C1 segment of cervical spinal cord (tissue), 14 donors: Measurements from ENCODE around the gene ZNF627.
"Not testable (repeated sequence)": the region's sequence is repeated elsewhere in the genome, so short reads cannot be mapped to it uniquely, and the experiment has no call there.

Source experiments
- DNase-seq, 14 donors: peaks; one replicate each; lab custom pipeline; 2025; lab: John Stamatoyannopoulos, UW

Gene ZNF627

GRCh38 chr19:11624069-11624463, 26.8 kb downstream of the ZNF627 start:
- no peak for DNase-seq

GRCh38 chr19:11626252-11626651, 29.0 kb downstream of the ZNF627 start:
- DNase-seq: peak in 3 of 14 donors; percentile 0 to 5 (median 0)

GRCh38 chr19:11633223-11633622, 35.9 kb downstream of the ZNF627 start:
- DNase-seq: no peak

GRCh38 chr19:11634018-11634662, 36.9 kb downstream of the ZNF627 start:
- not testable (repeated sequence) for DNase-seq

GRCh38 chr19:11639245-11639601, 41.9 kb downstream of the ZNF627 start:
- no peak for DNase-seq

DNA sequence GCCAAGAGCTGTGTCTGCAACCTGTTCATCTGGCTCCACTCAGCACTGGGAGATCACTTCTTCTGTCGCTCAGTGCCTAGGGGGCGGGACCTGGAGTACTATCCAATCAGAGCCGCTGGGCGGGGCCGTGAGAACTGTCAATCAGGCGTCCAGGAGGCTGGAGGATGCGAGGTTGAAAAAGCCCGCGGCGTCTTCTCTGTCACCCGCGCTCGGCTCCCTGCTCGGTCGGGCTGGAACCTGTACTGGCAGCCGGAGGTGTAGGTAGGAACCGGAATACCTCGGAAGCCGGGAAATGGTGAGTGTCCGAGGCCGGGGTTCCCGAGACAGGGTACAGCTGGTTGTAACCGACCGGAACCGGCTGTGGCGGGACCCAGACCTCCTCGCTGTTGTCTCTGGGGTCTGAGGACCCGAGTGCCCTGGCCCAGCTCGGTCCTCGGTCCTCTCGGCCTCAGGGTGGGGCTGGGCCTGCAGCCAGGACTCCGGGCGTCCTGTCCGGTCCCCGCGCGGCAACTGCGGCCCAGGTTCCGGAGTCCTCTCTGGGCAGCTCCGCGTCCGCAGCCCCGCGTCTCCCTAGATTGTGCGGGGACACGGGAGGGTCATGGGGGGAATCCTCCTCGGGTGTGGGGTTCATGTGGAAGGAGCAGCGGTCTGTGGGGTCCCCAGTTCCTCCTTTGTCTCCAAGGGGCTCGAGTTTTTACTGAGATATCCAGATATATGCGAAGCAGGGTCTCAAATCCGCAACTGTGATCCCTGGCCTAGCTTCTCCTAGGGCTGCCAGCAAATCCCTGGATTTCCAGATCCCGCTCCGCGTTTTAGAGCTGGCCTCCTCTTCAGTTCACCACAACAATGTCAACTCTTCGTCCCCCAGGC, 42.6 kb downstream of the ZNF627 start:
- peak; percentile 33 to 98 (median 79) for DNase-seq

- DNase-seq: no peak
These were observed 44.0 kb downstream of the ZNF627 start for GRCh38 chr19:11641244-11641643.

DNA sequence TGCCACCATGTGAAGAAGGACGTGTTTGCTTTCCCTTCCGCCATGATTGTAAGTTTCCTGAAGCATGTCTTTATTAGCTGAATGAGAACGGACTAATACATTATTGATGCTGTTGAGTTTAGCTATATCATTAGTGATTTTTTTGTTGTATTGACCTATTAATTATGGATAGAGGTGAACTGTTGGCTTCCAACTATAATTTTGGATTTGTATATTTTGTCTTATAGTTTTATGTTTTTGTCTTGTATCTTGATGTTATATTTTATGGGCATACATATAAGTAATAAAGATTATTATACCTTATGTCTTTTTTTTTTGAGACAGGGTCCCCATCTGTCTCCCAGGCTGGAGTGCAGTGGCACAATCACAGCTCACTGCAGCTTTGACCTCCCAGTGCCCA, 45.6 kb downstream of the ZNF627 start:
- DNase-seq: no peak

- no peak for DNase-seq
These were observed 52.7 kb downstream of the ZNF627 start for GRCh38 chr19:11649941-11650340.

DNA sequence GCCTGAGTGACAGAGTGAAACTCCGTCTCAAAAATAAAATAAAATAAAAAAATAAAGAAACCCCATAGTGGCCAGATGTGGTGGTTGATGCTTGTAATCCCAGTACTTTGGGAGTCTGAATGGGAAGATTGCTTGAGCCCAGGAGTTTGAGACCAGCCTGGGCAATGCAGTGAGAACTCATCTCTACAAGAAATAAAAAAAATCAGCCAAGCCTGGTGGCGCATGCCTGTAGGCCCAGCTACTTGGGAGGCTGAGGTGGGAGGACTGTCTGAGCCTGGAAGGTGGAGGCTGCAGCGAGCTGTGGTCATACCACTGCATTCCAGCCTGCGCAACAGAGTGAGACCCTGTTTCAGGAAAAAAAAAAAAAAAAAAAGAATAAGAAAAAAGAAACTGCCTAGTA, 53.8 kb downstream of the ZNF627 start:
- no peak for DNase-seq

GRCh38 chr19:11652056-11652455, 54.8 kb downstream of the ZNF627 start:
- DNase-seq: no peak

DNA sequence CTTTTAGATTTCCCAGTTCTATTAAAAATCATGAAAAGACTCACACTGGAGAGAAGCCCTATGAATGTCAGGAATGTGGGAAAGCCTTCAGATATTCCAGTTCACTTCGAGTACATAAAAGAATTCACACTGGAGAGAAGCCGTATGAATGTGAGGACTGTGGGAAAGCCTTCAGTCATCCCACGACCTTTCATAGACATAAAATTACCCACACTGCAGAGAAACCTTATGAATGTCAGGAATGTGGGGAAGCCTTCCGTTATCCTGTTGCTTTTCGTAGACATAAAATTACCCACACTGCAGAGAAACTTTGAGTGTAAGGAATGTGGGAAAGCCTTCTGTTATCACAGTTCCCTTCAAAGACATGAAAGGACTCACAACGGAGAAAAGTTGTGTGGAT, 55.2 kb downstream of the ZNF627 start:
- no peak for DNase-seq

GRCh38 chr19:11656535-11656934, 59.3 kb downstream of the ZNF627 start:
- DNase-seq: no peak

- DNase-seq: no peak
These were observed 60.0 kb downstream of the ZNF627 start for GRCh38 chr19:11657307-11657706.

- DNase-seq: no peak
These were observed 61.7 kb downstream of the ZNF627 start for GRCh38 chr19:11658970-11659369.

- no peak for DNase-seq
These were observed 62.3 kb downstream of the ZNF627 start for GRCh38 chr19:11659612-11660011.

DNA sequence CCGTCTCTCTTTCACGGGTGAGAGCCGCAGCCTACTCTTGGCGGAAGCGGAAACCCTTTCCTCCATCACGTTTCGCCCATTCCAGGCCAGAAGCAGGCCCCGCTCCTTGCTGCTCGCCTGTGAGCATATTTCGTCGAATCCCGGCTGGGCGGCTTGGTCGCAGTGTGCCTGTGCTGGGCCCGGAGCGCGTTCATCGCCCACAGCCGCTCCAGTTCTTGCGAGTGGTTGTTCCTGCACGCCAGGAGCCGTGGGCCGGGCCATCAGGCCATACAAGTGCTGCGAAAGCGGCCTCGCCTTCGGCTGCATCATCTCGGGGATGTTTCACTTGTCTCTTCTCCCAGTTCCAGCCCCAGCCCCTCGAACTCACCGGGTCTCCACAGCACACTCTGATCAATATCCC, 65.0 kb downstream of the ZNF627 start:
- no peak for DNase-seq

DNA sequence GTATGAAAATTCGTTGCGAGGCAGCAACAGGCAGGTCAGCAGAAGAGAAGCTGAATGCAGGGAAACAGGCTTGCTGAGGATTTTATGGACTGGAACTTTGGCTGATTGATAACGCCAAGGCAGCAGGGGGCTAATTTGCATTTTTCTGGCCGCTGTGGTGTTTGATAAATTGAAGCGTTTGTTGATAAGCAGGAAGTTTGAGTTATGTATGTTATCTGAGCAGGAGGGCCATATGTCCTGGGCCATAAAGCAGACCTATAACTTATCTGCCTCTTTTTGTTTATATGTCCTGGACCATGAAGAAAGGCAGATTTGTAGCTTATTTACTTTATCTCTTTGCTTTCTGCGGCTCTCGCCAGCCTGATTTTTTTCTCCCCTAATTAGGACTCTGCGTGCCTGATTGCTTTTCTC, 65.9 kb downstream of the ZNF627 start:
- DNase-seq: no peak
